ENCODE results near the gene DYRK1B. TPM values are rescaled to one million over a fixed set of nuclear protein-coding genes. Genes with fewer than 3 reads are reported as not detected.

Gene DYRK1B
- polyA plus RNA-seq, 1 experiment = 8.4 TPM

DNA sequence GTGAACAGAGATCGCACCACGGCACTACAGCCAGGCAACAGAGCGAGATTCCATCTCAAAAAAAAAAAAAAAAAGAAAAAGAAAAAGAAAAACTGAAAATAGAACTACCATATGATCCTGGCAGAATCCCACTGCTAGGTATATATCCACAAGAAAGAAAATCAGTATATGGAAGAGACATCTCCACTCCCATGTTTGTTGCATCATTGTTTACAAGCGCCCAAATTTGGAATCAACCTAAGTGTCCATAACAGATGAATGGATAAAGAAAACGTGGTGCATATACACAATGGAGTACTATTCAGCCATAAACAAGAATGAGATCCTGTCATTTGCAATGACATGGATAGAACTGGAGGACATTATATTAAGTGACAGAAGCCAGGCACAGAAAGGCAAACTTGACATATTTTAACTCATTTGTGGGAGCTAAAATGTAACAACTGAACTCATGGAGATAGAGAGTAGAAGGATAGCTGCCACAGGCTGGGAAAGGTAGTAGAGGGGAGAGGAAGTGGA lies 26.1 kb downstream of the DYRK1B start:
- Histone ChIP-seq H3K4me3 (ENCODE audit: low read depth, low read length) (no peak overlapping the region), H3K36me3 (ENCODE audit: control insufficient read depth, insufficient read depth, low read length) (no peaks in the 10 kb centered on the region), H3K27me3 (ENCODE audit: control insufficient read depth, insufficient read depth, low read length) (peaks cover 3% of the 10 kb centered on the region)
- ChIA-PET POLR2A (no interaction called here), CTCF (interaction anchor here (0.6 to 1.3 kb wide), 2 partner anchors 12 to 350 kb away, joined by 4 read pairs; no protein-coding TSS in a partner anchor)
- no peak for TF ChIP-seq CTCF (IDR thresholded peaks at IDR 0.05; ENCODE audit: insufficient read depth, low read depth, low read length)
- DNase-seq (ENCODE audit: low read depth) = no peak

- Histone ChIP-seq H3K27me3 (ENCODE audit: control insufficient read depth, insufficient read depth, low read length) (peaks cover 3% of the 10 kb centered on the region), H3K4me3 (ENCODE audit: low read depth, low read length) (no peak overlapping the region), H3K36me3 (ENCODE audit: control insufficient read depth, insufficient read depth, low read length) (no peaks in the 10 kb centered on the region)
- ChIA-PET POLR2A (no interaction called here), CTCF (interaction anchor here (0.6 to 1.8 kb wide), 4 partner anchors 12 to 40 kb away, joined by 3 to 9 read pairs (median 4); no protein-coding TSS in a partner anchor)
- no peak for DNase-seq (ENCODE audit: low read depth)
- no peak for TF ChIP-seq CTCF (IDR thresholded peaks at IDR 0.05; ENCODE audit: insufficient read depth, low read depth, low read length)
These were observed 28.9 kb downstream of the DYRK1B start for GRCh38 chr19:39805104-39805503.

- CTCF ChIA-PET = interaction anchor here (0.6 to 3.2 kb wide), 4 partner anchors 10 to 262 kb away, joined by 3 to 18 read pairs (median 4); no protein-coding TSS in a partner anchor
These were observed 31.0 kb downstream of the DYRK1B start for GRCh38 chr19:39802958-39803357.

DNA sequence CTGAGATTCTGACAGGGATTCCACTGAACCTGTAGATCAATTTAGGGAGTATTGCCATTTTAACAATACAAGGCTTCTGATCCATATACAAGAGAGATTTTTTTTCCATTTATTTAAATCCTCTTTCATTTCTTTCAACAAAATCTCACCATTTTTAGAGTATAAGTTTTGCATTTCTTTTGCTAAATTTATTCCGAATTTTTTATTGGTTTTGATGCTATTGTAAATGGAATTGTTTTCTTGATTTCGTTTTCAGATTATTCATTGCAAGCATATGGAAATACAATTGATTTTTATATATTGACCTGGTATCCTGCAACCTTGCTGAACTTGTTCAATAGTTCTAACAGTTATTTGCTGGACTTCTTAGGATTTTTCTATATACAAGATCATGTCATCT lies 36.9 kb downstream of the DYRK1B start:
- DNase-seq (ENCODE audit: low read depth) = no peak
- Histone ChIP-seq H3K36me3 (ENCODE audit: control insufficient read depth, insufficient read depth, low read length) (no peaks in the 10 kb centered on the region), H3K4me3 (ENCODE audit: low read depth, low read length) (no peak overlapping the region), H3K27me3 (ENCODE audit: control insufficient read depth, insufficient read depth, low read length) (no peaks in the 10 kb centered on the region; the same call in 1 of the 2 replicates)
- CTCF ChIA-PET = no interaction called here
- no peak for TF ChIP-seq CTCF (IDR thresholded peaks at IDR 0.05; ENCODE audit: insufficient read depth, low read depth, low read length)
- POLR2A ChIA-PET = no interaction called here

More at GRCh38 chr19:39802958-39803357, 31.0 kb downstream of the DYRK1B start:
- Histone ChIP-seq H3K27me3 (ENCODE audit: control insufficient read depth, insufficient read depth, low read length) (peaks cover 3% of the 10 kb centered on the region), H3K36me3 (ENCODE audit: control insufficient read depth, insufficient read depth, low read length) (no peaks in the 10 kb centered on the region), H3K4me3 (ENCODE audit: low read depth, low read length) (no peak overlapping the region)
- no peak for DNase-seq (ENCODE audit: low read depth)
- POLR2A ChIA-PET = no interaction called here
- TF ChIP-seq CTCF (IDR thresholded peaks at IDR 0.05; ENCODE audit: insufficient read depth, low read depth, low read length) = no peak

DNA sequence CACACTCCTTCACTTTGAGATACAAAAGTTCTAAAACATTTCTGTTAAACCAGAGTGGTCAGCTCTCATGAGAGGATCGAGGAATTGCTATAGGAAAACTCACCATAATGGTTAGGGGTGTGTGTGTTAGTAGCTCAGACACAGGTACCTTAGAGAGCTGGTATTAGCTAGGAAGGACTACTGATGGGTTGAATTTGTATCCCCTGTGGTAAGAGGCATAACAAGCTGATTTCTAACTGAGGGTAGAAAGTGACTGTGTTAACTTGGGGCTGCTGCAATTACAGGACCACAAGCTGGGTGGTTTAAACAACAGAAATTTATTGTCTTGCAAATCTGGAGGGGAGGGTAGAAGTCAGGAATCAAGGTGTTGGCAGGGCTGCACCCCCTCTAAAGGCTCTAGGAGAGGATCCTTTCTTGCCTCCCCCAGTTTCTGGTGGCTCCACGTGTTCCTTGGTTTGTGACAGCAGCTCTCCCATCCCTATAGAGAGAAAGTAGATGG lies 37.9 kb downstream of the DYRK1B start:
- POLR2A ChIA-PET = no interaction called here
- H3K4me3 ChIP-seq (ENCODE audit: low read depth, low read length) = no peak overlapping the region
- CTCF ChIA-PET = interaction anchor here (0.7 to 2.3 kb wide), 5 partner anchors 12 to 438 kb away, joined by 3 to 18 read pairs (median 4); partner anchors contain the start of gene FBL
- no peaks in the 10 kb centered on the region; the same call in 1 of the 2 replicates for H3K27me3 ChIP-seq (ENCODE audit: control insufficient read depth, insufficient read depth, low read length)
- no peaks in the 10 kb centered on the region for H3K36me3 ChIP-seq (ENCODE audit: control insufficient read depth, insufficient read depth, low read length)
- no peak for TF ChIP-seq CTCF (IDR thresholded peaks at IDR 0.05; ENCODE audit: insufficient read depth, low read depth, low read length)
- DNase-seq (ENCODE audit: low read depth) = no peak

All from BJ (cell line).